ENCODE data around the gene ENKUR.

The ENKUR gene

GRCh38 chr10:24938525-24938924, 77.4 kb downstream of the ENKUR start:
- DNase-seq: no peak

- no peak for DNase-seq
Measured at GRCh38 chr10:24938076-24938475, 77.9 kb downstream of the ENKUR start.

- no peak for DNase-seq
Measured at GRCh38 chr10:24935504-24936292, 80.3 kb downstream of the ENKUR start.

Data from activated naive CD4-positive, alpha-beta T cell treated with Interleukin-2 at 50 U/mL for 16 hours (primary cell).